Upper lobe of right lung (tissue), 1 donor: ENCODE measurements around the gene MXD1. TPM values are rescaled to one million over a fixed set of nuclear protein-coding genes. Genes with fewer than 3 reads are reported as not detected.

Source experiments
- ATAC-seq: fragments of 200-7000 bp; cut with Tn5 transposase; one replicate; pipeline ENCODE4 v1.9.1; 2020; ENCODE audit warnings: mild to moderate bottlenecking, moderate library complexity
- DNase-seq: peaks from one replicate; pipeline ENCODE4 v3.0.0-alpha.2; 2020
- H3K27ac ChIP-seq: fragments of 200-600 bp; one replicate; pipeline ENCODE4 v1.8.0; 2022
- H3K27me3 ChIP-seq: fragments of 200-600 bp; one replicate; pipeline ENCODE4 v1.8.0; 2022; ENCODE audit warnings: mild to moderate bottlenecking
- H3K36me3 ChIP-seq: fragments of 200-600 bp; one replicate; pipeline ENCODE4 v1.8.0; 2022
- H3K4me1 ChIP-seq: fragments of 200-600 bp; one replicate; pipeline ENCODE4 v1.8.0; 2022
- H3K4me3 ChIP-seq: fragments of 200-600 bp; one replicate; pipeline ENCODE4 v1.8.0; 2022; ENCODE audit warnings: mild to moderate bottlenecking
- H3K9me3 ChIP-seq: fragments of 200-600 bp; one replicate; pipeline ENCODE4 v1.8.0; 2022
- intact Hi-C: fragments of 100-400 bp; cut with DNase I; formaldehyde crosslinking; loops from one replicate; pipeline ENCODE4 v1.11.0; 2022
- total RNA-seq: library from RNA; stranded (reverse); fragmentation: NEBNext Ultra II Directional; extraction: Animal tissue kit (Norgen Biotek cat#: 25700); gene quantifications from one replicate; pipeline ENCODE4 v1.2.1, GENCODE V29; 2021
- TF ChIP-seq, protein P1 (sequence below): fragments of 200-600 bp; IDR thresholded peaks from one replicate; pipeline ENCODE4 v1.8.0; 2022; ENCODE audit warnings: antibody characterized with exemption
- donor health status: DM: no; HTN: yes; CAD: no; lungs with severe emphysema.

The MXD1 gene
- total RNA-seq, 1 donor from 2014 or later: 21.3 TPM

DNA sequence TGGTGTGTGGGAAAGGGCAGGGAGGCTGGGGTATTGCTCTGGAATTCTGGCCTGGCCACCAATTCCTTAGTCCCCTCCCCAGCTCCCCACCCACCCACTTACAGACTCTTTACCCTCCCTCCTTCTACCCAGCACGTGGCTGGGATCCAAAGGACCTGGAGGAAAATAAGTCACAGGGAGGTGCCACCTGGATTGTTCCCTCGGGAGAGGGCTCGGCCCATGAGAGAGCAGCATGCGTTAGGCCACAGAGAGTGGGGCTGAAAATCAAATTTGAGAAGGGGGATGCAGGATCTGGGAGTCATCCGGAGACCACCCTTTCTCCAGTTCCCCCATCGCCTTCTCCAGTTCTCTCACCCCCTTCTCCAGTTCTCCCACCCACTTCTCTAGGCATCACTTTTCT is 43.6 kb downstream of the MXD1 start:
- Histone ChIP-seq H3K36me3 (no peaks in the 10 kb centered on the region), H3K27ac (no peak overlapping the region), H3K4me3 (no peak overlapping the region), H3K9me3 (no peaks in the 10 kb centered on the region), H3K27me3 (no peaks in the 10 kb centered on the region), H3K4me1 (no peaks in the 10 kb centered on the region)
- ATAC-seq (no peak), DNase-seq (peak; percentile 40)
- TF ChIP-seq, protein P1, sequence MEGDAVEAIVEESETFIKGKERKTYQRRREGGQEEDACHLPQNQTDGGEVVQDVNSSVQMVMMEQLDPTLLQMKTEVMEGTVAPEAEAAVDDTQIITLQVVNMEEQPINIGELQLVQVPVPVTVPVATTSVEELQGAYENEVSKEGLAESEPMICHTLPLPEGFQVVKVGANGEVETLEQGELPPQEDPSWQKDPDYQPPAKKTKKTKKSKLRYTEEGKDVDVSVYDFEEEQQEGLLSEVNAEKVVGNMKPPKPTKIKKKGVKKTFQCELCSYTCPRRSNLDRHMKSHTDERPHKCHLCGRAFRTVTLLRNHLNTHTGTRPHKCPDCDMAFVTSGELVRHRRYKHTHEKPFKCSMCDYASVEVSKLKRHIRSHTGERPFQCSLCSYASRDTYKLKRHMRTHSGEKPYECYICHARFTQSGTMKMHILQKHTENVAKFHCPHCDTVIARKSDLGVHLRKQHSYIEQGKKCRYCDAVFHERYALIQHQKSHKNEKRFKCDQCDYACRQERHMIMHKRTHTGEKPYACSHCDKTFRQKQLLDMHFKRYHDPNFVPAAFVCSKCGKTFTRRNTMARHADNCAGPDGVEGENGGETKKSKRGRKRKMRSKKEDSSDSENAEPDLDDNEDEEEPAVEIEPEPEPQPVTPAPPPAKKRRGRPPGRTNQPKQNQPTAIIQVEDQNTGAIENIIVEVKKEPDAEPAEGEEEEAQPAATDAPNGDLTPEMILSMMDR: no peak
- intact Hi-C loops: no loop called here

DNA sequence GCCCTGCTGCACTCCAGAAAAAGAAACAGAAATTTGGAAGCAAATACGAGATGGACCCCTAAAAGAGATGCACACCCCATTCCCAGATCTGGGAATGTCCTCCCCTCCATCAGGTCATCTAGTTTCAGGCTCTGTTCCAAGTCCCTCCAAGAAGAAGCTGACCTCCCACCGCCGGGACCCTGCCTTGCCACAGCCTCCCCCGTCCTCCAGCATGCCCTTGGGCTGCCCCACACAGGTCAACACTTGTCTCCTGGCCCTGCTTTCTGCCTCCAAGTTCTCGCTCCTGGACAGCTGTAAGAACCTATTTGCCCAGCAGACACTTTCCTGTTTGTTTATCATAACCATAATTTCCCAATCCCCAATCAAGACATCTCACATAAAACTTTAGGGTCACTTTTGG is 44.5 kb downstream of the MXD1 start:
- Histone ChIP-seq H3K27me3 (no peaks in the 10 kb centered on the region), H3K9me3 (no peaks in the 10 kb centered on the region), H3K4me1 (no peaks in the 10 kb centered on the region), H3K4me3 (no peak overlapping the region), H3K36me3 (no peaks in the 10 kb centered on the region), H3K27ac (no peak overlapping the region)
- intact Hi-C loops: no loop called here
- ATAC-seq (no peak), DNase-seq (no peak)
- TF ChIP-seq, protein P1: no peak

DNA sequence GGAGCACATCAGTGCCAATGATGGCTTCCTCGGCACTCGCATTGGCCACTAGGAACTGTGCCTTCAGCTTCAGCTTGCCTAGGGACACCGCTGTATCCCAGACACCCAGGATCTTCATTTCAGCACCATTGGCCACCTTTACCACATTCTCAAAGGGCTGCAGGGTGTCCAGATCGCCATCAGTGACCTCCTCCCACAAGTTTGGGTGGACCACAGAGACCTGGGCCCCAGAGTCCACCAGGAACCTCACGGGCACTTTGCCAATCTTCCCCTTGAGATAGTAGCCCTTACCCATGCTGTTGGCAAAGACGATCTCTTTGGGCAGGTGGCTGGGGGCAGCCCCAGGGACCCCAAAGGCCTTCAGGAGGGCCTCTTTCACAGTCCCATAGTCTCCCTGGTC is 45.9 kb downstream of the MXD1 start:
- no peak for ATAC-seq
- Histone ChIP-seq H3K4me3 (no peak overlapping the region), H3K4me1 (no peaks in the 10 kb centered on the region), H3K27me3 (no peaks in the 10 kb centered on the region), H3K36me3 (no peaks in the 10 kb centered on the region), H3K27ac (no peak overlapping the region), H3K9me3 (no peaks in the 10 kb centered on the region)
- DNase-seq: peak; percentile 32
- TF ChIP-seq, protein P1: no peak
- intact Hi-C loops: no loop called here

DNA sequence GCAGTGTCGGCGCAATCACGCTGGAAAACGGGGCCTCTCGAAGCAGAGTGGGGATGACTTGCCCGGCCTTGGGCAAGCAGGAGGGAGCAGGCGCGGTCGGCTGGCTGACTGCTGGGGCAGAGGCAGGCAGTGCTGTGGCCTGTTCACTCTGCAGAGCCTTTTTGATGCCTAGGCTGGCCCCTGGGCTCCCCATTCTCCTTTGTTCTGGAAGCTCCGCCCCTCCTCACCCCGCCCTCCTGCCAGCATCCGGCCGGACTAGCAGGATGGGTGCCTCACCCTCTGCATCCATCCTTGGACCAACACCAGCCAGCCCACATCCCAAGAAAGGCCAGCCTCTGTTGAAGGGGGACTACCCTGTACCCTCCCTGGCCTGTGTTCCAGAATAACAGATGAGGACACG is 46.6 kb downstream of the MXD1 start, which contains the start of gene ASPRV1:
ASPRV1 (minus strand) TSS at position 136 of the 400 bp plus-strand sequence. CDS start 195 bp downstream, outside the sequence.
- peak; percentile 46 for DNase-seq
- H3K36me3 ChIP-seq: no peaks in the 10 kb centered on the region
- no peak for ATAC-seq
- H3K27me3 ChIP-seq: no peaks in the 10 kb centered on the region
- H3K27ac ChIP-seq: no peak within 1 kb of the TSS
- TF ChIP-seq, protein P1: no peak
- intact Hi-C loops: no loop called here
- H3K4me1 ChIP-seq: no peaks in the 10 kb centered on the region
- no peaks in the 10 kb centered on the region for H3K9me3 ChIP-seq
- no peak within 1 kb of the TSS for H3K4me3 ChIP-seq

DNA sequence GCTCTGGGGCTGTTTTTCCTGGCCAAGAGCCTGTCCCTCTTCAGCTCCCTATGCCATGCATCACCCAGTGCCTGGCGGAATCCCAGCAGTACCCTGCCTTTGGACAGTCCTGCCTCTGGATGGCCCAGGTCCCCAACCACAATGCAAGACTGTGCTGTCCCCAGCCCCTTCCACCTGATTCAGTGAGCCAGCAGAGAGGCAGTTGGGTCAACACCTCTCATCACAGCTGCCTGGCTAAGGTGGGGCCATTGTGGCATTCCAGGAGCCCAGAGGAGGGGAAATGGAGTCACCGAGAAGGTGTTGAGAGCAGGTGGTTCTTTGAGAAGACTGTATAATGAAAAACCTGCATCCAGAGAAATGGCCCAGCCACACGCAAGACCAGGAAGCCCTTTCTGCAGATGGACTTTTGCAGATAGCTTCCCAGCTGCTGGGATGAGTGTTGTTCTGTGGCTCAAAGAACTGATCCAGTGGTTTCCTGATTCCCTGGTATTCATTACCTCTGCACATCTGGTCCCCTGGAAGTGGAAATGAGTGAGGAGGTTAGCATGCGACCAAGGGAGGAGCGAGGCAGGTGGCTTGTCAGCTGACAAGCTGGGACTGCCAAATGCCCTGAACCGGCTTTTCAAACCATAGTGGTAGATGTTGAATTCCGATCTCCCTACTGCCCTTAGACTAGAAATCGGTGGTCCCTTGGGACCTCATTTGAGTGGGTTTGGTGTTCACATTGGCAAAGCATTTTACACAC is 48.2 kb downstream of the MXD1 start:
- Histone ChIP-seq H3K27me3 (no peaks in the 10 kb centered on the region), H3K9me3 (no peaks in the 10 kb centered on the region), H3K36me3 (no peaks in the 10 kb centered on the region), H3K4me3 (no peak overlapping the region), H3K4me1 (no peaks in the 10 kb centered on the region), H3K27ac (no peak overlapping the region)
- ATAC-seq: no peak
- intact Hi-C loops: no loop called here
- DNase-seq: peak; percentile 6
- TF ChIP-seq, protein P1: no peak
